Measurements from ENCODE around the gene EDDM3A. TPM values are rescaled to one million over a fixed set of nuclear protein-coding genes. Genes with fewer than 3 reads are reported as not detected.
"Not testable (repeated sequence)": the region's sequence is repeated elsewhere in the genome, so short reads cannot be mapped to it uniquely, and the experiment has no call there.

Gene EDDM3A
- total RNA-seq, 1 donor from 2014 or later, result not detected

GRCh38 chr14:20730891-20731290, 14.8 kb upstream of the EDDM3A start:
- ATAC-seq (no peak), DNase-seq (ENCODE audit: missing footprints) (no peak)
- intact Hi-C loops (cut with DNase I), result no loop called here

GRCh38 chr14:20732477-20732876, 13.2 kb upstream of the EDDM3A start:
- ATAC-seq (no peak), DNase-seq (ENCODE audit: missing footprints) (no peak)
- intact Hi-C loops (cut with DNase I), result no loop called here

- no peak for DNase-seq (ENCODE audit: missing footprints)
- peak; percentile 72 for ATAC-seq
- intact Hi-C loops (cut with DNase I), result no loop called here
Measured at GRCh38 chr14:20732979-20733635, 12.6 kb upstream of the EDDM3A start.

- ATAC-seq (no peak), DNase-seq (ENCODE audit: missing footprints) (no peak)
- intact Hi-C loops (cut with DNase I), result no loop called here
Measured at GRCh38 chr14:20733684-20734429, 11.8 kb upstream of the EDDM3A start.

GRCh38 chr14:20734430-20734806, 11.3 kb upstream of the EDDM3A start:
- no peak for DNase-seq (ENCODE audit: missing footprints)
- no peak for ATAC-seq
- intact Hi-C loops (cut with DNase I), result no loop called here

GRCh38 chr14:20738292-20738691, 7.4 kb upstream of the EDDM3A start:
- DNase-seq (ENCODE audit: missing footprints); ATAC-seq; intact Hi-C loops (cut with DNase I): not testable (repeated sequence)

- intact Hi-C loops (cut with DNase I), result no loop called here
- ATAC-seq, result no peak
Measured at GRCh38 chr14:20742132-20742531, 3.6 kb upstream of the EDDM3A start.

GRCh38 chr14:20743556-20743955, 2.1 kb upstream of the EDDM3A start:
- DNase-seq (ENCODE audit: missing footprints) (no peak), ATAC-seq (no peak)
- intact Hi-C loops (cut with DNase I), result no loop called here

More at GRCh38 chr14:20742132-20742531, 3.6 kb upstream of the EDDM3A start:
- no peak for DNase-seq (ENCODE audit: missing footprints)

- no peak for ATAC-seq
- no peak for DNase-seq (ENCODE audit: missing footprints)
- intact Hi-C loops (cut with DNase I), result no loop called here
Measured at GRCh38 chr14:20746566-20746965, 879 bp downstream of the EDDM3A start.

- intact Hi-C loops (cut with DNase I), result no loop called here
- ATAC-seq, result no peak
Measured at GRCh38 chr14:20748439-20748838, 2.8 kb downstream of the EDDM3A start.

GRCh38 chr14:20750194-20750593, 4.5 kb downstream of the EDDM3A start:
- DNase-seq (ENCODE audit: missing footprints), result no peak
- intact Hi-C loops (cut with DNase I), result no loop called here

More at GRCh38 chr14:20748439-20748838, 2.8 kb downstream of the EDDM3A start:
- no peak for DNase-seq (ENCODE audit: missing footprints)

GRCh38 chr14:20751963-20752562, 6.4 kb downstream of the EDDM3A start:
- ATAC-seq (no peak), DNase-seq (ENCODE audit: missing footprints) (no peak)
- intact Hi-C loops (cut with DNase I), result no loop called here

More at GRCh38 chr14:20750194-20750593, 4.5 kb downstream of the EDDM3A start:
- ATAC-seq, result no peak

GRCh38 chr14:20754308-20754707, 8.6 kb downstream of the EDDM3A start:
- intact Hi-C loops (cut with DNase I), result no loop called here

GRCh38 chr14:20755037-20755436, 9.3 kb downstream of the EDDM3A start:
- intact Hi-C loops (cut with DNase I), result loop anchor here (5.0 kb wide), 1 partner anchor 47 kb away; the partner anchor contains the start of gene RNASE1
- DNase-seq (ENCODE audit: missing footprints), result no peak
- no peak for ATAC-seq

More at GRCh38 chr14:20754308-20754707, 8.6 kb downstream of the EDDM3A start:
- DNase-seq (ENCODE audit: missing footprints), result no peak
- ATAC-seq, result peak; percentile 82

- ATAC-seq (no peak), DNase-seq (ENCODE audit: missing footprints) (no peak)
- intact Hi-C loops (cut with DNase I), result loop anchor here (1.0 to 5.0 kb wide), 3 partner anchors 44 to 97 kb away; partner anchors contain the start of gene RNASE1
Measured at GRCh38 chr14:20757965-20758364, 12.3 kb downstream of the EDDM3A start.

- intact Hi-C loops (cut with DNase I), result loop anchor here (2.0 to 5.0 kb wide), 2 partner anchors 43 to 95 kb away; partner anchors contain the start of gene RNASE1
- ATAC-seq; DNase-seq (ENCODE audit: missing footprints): not testable (repeated sequence)
Measured at GRCh38 chr14:20759465-20759864, 13.8 kb downstream of the EDDM3A start.

GRCh38 chr14:20760950-20761349, 15.3 kb downstream of the EDDM3A start:
- ATAC-seq (no peak), DNase-seq (ENCODE audit: missing footprints) (no peak)
- intact Hi-C loops (cut with DNase I), result no loop called here

GRCh38 chr14:20768593-20768892, 22.9 kb downstream of the EDDM3A start:
- intact Hi-C loops (cut with DNase I), result no loop called here

GRCh38 chr14:20769421-20769820, 23.7 kb downstream of the EDDM3A start:
- no peak for ATAC-seq
- intact Hi-C loops (cut with DNase I), result no loop called here

More at GRCh38 chr14:20768593-20768892, 22.9 kb downstream of the EDDM3A start:
- ATAC-seq (no peak), DNase-seq (ENCODE audit: missing footprints) (no peak)

GRCh38 chr14:20772650-20773049, 27.0 kb downstream of the EDDM3A start:
- intact Hi-C loops (cut with DNase I), result no loop called here
- ATAC-seq, result no peak

More at GRCh38 chr14:20769421-20769820, 23.7 kb downstream of the EDDM3A start:
- no peak for DNase-seq (ENCODE audit: missing footprints)

More at GRCh38 chr14:20772650-20773049, 27.0 kb downstream of the EDDM3A start:
- no peak for DNase-seq (ENCODE audit: missing footprints)

All from Right ventricle myocardium inferior (tissue), 1 donor.